Neural progenitor cell (in vitro differentiated cells): ENCODE measurements around the gene ACTC1. TPM values are rescaled to one million over a fixed set of nuclear protein-coding genes. Genes with fewer than 3 reads are reported as not detected.
"Not testable (repeated sequence)": the region's sequence is repeated elsewhere in the genome, so short reads cannot be mapped to it uniquely, and the experiment has no call there.

Experiments
- DNase-seq: peaks from one replicate; pipeline ENCODE4 v3.0.0-alpha.2; 2016; ENCODE audit warnings: low spot score
- H2AFZ ChIP-seq: fragments of 200-600 bp; sonication (generic); replicated peaks from 2 replicates; pipeline ENCODE4 v1.6.1; 2016; ENCODE audit warnings: antibody characterized with exemption
- H3F3A ChIP-seq: fragments of 200-600 bp; sonication (generic); 2 replicates; pipeline ENCODE4 v1.6.1; 2016; ENCODE audit warnings: antibody characterized with exemption, low read depth
- H3K27ac ChIP-seq: fragments of 200-600 bp; sonication (generic); 2 replicates; pipeline ENCODE4 v1.5.1; 2016; ENCODE audit warnings: mild to moderate bottlenecking
- H3K27me3 ChIP-seq: fragments of 200-600 bp; sonication (generic); 2 replicates; pipeline ENCODE4 v1.6.1; 2016; ENCODE audit warnings: mild to moderate bottlenecking, moderate library complexity
- H3K36me3 ChIP-seq: fragments of 200-600 bp; sonication (generic); 2 replicates; pipeline ENCODE4 v1.5.1; 2016
- H3K4me1 ChIP-seq: fragments of 200-600 bp; sonication (generic); 2 replicates; pipeline ENCODE4 v1.6.1; 2016; ENCODE audit warnings: mixed run types
- H3K4me2 ChIP-seq: fragments of 200-600 bp; sonication (generic); 2 replicates; pipeline ENCODE4 v1.6.1; 2016
- H3K4me3 ChIP-seq: fragments of 200-600 bp; sonication (generic); 2 replicates; pipeline ENCODE4 v1.5.1; 2016
- H3K79me2 ChIP-seq: fragments of 200-600 bp; sonication (generic); 2 replicates; pipeline ENCODE4 v1.6.1; 2016; ENCODE audit warnings: low read depth
- H3K9ac ChIP-seq: fragments of 200-600 bp; sonication (generic); 2 replicates; pipeline ENCODE4 v1.6.1; 2016
- H3K9me3 ChIP-seq: fragments of 200-600 bp; sonication (generic); 2 replicates; pipeline ENCODE4 v1.5.1; 2016; ENCODE audit warnings: low read depth
- H4K20me1 ChIP-seq: fragments of 200-600 bp; sonication (generic); 2 replicates; pipeline ENCODE4 v1.6.1; 2016; ENCODE audit warnings: low read depth
- H3K27ac Mint-ChIP-seq: 3 replicates; pipeline ENCODE4 v1.8.0; 2021; ENCODE audit warnings: mixed read lengths
- H3K27me3 Mint-ChIP-seq: 2 replicates; pipeline ENCODE4 v1.8.0; 2022; ENCODE audit warnings: low read depth, mild to moderate bottlenecking, inconsistent platforms, moderate library complexity, mixed read lengths; ENCODE audit not compliant: insufficient read depth
- H3K36me3 Mint-ChIP-seq: 3 replicates; pipeline ENCODE4 v1.8.0; 2021; ENCODE audit warnings: mixed read lengths
- H3K4me1 Mint-ChIP-seq: 3 replicates; pipeline ENCODE4 v1.8.0; 2021; ENCODE audit warnings: mixed read lengths
- H3K4me3 Mint-ChIP-seq: 3 replicates; pipeline ENCODE4 v1.8.0; 2021; ENCODE audit warnings: mild to moderate bottlenecking, moderate library complexity, mixed read lengths
- H3K9me3 Mint-ChIP-seq: 3 replicates; pipeline ENCODE4 v1.8.0; 2020; ENCODE audit warnings: mixed read lengths
- EZH2 ChIP-seq: fragments of 200-600 bp; sonication (generic); IDR thresholded peaks from 2 replicates; pipeline ENCODE4 v1.6.1; 2017; ENCODE audit warnings: antibody characterized with exemption, mild to moderate bottlenecking, moderate library complexity
- EZH2phosphoT487 ChIP-seq: fragments of 200-600 bp; sonication (generic); IDR thresholded peaks from 2 replicates; pipeline ENCODE4 v1.6.1; 2017; ENCODE audit warnings: antibody characterized with exemption
- total RNA-seq: library from RNA; depleted of rRNA; stranded (reverse); fragments of >200 nt; gene quantifications from 2 replicates; pipeline ENCODE4 v1.2.3, GENCODE V29; 2015; ENCODE audit warnings: low replicate concordance
- TF ChIP-seq, protein P1 (sequence below): fragments of 200-600 bp; sonication (generic); IDR thresholded peaks from 2 replicates; pipeline ENCODE4 v1.5.1; 2017; ENCODE audit warnings: antibody characterized with exemption, mild to moderate bottlenecking

The ACTC1 gene
- total RNA-seq, 1 donor from 2014 or later: 3.8 TPM

DNA sequence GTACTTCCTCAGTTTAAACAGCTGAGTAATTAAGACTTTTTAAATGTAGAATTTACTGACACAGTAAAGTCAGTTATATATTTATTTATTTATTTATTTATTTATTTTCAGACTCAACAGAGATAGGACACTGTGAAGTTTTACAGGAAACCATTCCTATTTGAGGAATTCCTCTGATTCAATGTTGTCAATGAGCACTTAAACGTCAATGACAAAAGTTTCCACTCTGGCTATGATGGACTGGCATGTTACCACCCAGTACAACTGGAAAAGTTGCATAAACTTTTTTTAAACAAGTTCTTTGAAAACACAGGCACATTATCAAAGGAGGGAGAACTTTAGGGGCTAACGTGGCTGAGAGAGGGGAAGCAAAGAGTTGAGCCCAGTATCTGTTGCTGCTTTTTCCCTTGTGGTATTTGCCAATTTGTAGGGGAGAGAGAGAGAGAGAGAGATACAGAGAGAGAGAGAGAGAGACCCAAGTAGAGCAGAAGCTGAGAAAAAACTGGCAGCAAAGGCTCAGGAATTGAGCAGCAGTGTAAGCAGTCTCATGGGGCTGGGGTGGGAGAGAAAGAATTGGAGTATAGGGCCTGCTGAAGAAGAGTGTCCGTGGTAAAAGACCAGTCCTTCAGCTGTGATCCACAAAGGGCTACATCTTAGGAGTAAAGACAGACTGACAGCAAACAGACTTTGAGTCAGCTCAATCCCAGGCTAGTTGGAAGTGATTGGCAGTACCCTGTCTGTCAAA is 18.3 kb upstream of the ACTC1 start:
- H3K4me3 Mint-ChIP-seq: no peak overlapping the region
- DNase-seq: no peak

DNA sequence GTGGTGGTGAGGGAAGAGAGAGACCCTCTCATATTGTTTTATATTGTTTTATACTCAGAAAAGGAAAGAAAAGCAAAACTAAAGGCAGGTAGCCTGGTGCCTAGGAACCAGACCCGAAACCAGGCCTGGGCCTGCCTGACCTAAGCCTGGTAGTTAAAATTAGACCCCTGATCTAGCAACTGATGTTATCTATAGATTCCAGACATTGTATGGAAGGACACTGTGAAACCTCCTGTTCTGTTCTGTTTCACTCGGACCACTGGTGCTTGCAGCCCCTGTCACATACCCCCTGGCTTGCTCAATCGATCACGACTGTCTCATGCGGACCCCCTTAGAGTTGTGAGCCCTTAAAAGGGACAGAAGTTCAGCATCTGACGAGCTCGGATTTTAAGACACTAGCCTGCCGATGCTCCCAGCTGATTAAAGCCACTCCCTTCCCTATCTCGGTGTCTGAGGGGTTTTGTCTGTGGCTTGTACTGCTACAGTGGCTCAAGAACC is 17.6 kb upstream of the ACTC1 start:
- not testable (repeated sequence) for H3K9me3 Mint-ChIP-seq, H3K4me3 ChIP-seq, H3K79me2 ChIP-seq, H3K9ac ChIP-seq, H3K9me3 ChIP-seq, H3K27me3 ChIP-seq, H3K4me1 Mint-ChIP-seq, H3K4me2 ChIP-seq, H3F3A ChIP-seq, H4K20me1 ChIP-seq, H3K4me3 Mint-ChIP-seq, H3K4me1 ChIP-seq, H3K36me3 Mint-ChIP-seq, H3K36me3 ChIP-seq, H3K27ac Mint-ChIP-seq, DNase-seq, H3K27me3 Mint-ChIP-seq, H3K27ac ChIP-seq
- H2AFZ ChIP-seq: peak overlapping the region; percentile 52

More for the DNA sequence above, 18.3 kb upstream of the ACTC1 start:
- Mint-ChIP-seq H3K27me3 (no peaks in the 10 kb centered on the region), H3K36me3 (no peaks in the 10 kb centered on the region), H3K27ac (no peak overlapping the region), H3K4me1 (no peaks in the 10 kb centered on the region), H3K9me3 (no peaks in the 10 kb centered on the region)
- no peaks in the 10 kb centered on the region for H4K20me1 ChIP-seq
- H2AFZ ChIP-seq: peak overlapping the region; percentile 19
- no peaks in the 10 kb centered on the region for H3K4me1 ChIP-seq
- no peaks in the 10 kb centered on the region for H3F3A ChIP-seq
- no peak overlapping the region for H3K4me2 ChIP-seq
- TF ChIP-seq EZH2 (no peak), EZH2phosphoT487 (no peak)
- TF ChIP-seq, protein P1, sequence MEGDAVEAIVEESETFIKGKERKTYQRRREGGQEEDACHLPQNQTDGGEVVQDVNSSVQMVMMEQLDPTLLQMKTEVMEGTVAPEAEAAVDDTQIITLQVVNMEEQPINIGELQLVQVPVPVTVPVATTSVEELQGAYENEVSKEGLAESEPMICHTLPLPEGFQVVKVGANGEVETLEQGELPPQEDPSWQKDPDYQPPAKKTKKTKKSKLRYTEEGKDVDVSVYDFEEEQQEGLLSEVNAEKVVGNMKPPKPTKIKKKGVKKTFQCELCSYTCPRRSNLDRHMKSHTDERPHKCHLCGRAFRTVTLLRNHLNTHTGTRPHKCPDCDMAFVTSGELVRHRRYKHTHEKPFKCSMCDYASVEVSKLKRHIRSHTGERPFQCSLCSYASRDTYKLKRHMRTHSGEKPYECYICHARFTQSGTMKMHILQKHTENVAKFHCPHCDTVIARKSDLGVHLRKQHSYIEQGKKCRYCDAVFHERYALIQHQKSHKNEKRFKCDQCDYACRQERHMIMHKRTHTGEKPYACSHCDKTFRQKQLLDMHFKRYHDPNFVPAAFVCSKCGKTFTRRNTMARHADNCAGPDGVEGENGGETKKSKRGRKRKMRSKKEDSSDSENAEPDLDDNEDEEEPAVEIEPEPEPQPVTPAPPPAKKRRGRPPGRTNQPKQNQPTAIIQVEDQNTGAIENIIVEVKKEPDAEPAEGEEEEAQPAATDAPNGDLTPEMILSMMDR: no peak
- no peaks in the 10 kb centered on the region for H3K9me3 ChIP-seq
- no peaks in the 10 kb centered on the region for H3K36me3 ChIP-seq
- H3K27ac ChIP-seq: no peak overlapping the region
- no peak overlapping the region for H3K9ac ChIP-seq
- no peaks in the 10 kb centered on the region for H3K79me2 ChIP-seq
- no peaks in the 10 kb centered on the region for H3K27me3 ChIP-seq
- H3K4me3 ChIP-seq: no peak overlapping the region

DNA sequence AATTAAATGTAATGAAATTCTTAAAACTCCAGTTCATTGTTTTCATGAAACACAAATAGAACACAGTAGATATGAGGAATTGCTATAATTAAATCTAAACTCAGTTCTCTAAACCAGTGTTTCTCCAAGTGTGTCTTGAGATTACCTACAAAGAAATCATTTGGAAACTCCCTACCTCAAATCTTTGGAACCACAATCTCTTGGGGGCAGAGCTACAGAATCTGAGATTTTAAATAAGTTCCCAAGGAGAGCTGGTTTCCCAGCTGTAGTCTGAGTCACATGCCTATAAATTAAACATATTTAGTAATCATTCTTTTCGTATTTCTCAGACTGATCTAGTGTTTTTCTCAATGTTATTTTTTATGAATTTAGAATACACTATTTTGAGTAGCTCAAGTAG is 17.0 kb upstream of the ACTC1 start:
- H3K9me3 Mint-ChIP-seq: no peaks in the 10 kb centered on the region
- no peaks in the 10 kb centered on the region for H3K4me1 Mint-ChIP-seq
- TF ChIP-seq EZH2 (no peak), EZH2phosphoT487 (no peak)
- TF ChIP-seq, protein P1: no peak
- Histone ChIP-seq H3K36me3 (no peaks in the 10 kb centered on the region), H3K9me3 (no peaks in the 10 kb centered on the region), H3F3A (no peaks in the 10 kb centered on the region), H3K27me3 (no peaks in the 10 kb centered on the region), H3K79me2 (no peaks in the 10 kb centered on the region), H3K9ac (no peak overlapping the region), H3K4me1 (no peaks in the 10 kb centered on the region), H3K27ac (no peak overlapping the region), H4K20me1 (no peaks in the 10 kb centered on the region), H3K4me3 (no peak overlapping the region), H3K4me2 (no peak overlapping the region), H2AFZ (no peak overlapping the region)
- no peaks in the 10 kb centered on the region for H3K36me3 Mint-ChIP-seq
- H3K27me3 Mint-ChIP-seq: no peaks in the 10 kb centered on the region
- no peak overlapping the region for H3K27ac Mint-ChIP-seq
- DNase-seq: no peak
- no peak overlapping the region for H3K4me3 Mint-ChIP-seq

DNA sequence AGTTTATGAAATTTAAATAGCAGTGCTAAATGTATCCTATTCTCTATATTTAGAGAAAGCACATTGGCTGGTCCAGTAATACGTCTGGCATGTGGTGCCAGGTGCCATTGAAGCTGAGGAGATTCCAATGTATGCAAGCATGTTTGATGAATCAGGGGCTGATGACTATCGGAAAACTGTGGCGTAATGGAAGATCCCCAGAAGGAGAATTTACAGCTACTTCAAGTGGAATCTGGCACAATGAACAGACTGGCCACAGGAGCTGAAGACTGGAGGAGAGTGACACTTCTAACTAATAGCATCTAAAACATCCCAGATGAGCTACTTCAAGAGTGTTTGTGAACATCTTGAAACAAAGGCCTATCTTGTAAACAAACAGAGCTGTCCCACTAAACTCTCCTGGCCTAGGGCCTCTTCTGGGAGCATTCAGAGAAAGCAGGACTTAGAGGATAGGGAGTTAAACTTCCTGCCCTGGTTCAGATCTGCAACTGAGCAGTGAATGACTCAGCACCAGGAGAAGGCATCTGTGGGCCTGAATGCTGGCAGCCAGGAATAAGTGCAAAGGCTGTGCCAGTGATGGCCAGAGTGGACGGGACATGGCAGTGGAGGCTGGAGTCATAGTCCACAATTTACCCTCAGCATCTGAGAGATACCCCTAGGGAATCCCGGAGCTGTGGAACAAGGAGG is 15.2 kb upstream of the ACTC1 start:
- H3K9ac ChIP-seq: no peak overlapping the region
- no peak overlapping the region for H3K4me3 Mint-ChIP-seq
- no peak overlapping the region for H3K27ac ChIP-seq
- no peaks in the 10 kb centered on the region for H4K20me1 ChIP-seq
- H3K27me3 Mint-ChIP-seq: no peaks in the 10 kb centered on the region
- no peaks in the 10 kb centered on the region for H3K9me3 ChIP-seq
- peak overlapping the region; percentile 45 for H2AFZ ChIP-seq
- peaks cover 6% of the 10 kb centered on the region for H3K9me3 Mint-ChIP-seq
- H3K4me3 ChIP-seq: no peak overlapping the region
- no peaks in the 10 kb centered on the region for H3K4me1 ChIP-seq
- no peak overlapping the region for H3K4me2 ChIP-seq
- no peaks in the 10 kb centered on the region for H3K36me3 ChIP-seq
- no peaks in the 10 kb centered on the region for H3K4me1 Mint-ChIP-seq
- H3K27me3 ChIP-seq: no peaks in the 10 kb centered on the region
- no peaks in the 10 kb centered on the region for H3K36me3 Mint-ChIP-seq
- no peaks in the 10 kb centered on the region for H3K79me2 ChIP-seq
- TF ChIP-seq, protein P1: no peak
- TF ChIP-seq EZH2: no peak
- TF ChIP-seq EZH2phosphoT487: no peak
- DNase-seq: no peak
- no peak overlapping the region for H3K27ac Mint-ChIP-seq
- H3F3A ChIP-seq: no peaks in the 10 kb centered on the region
